Gastrocnemius medialis (tissue), 4 donors: ENCODE measurements around the gene RICTOR.

Experiments used
- POLR2A ChIP-seq, 2 donors: fragments of 450-650 bp; IDR thresholded peaks; one replicate each; pipeline ENCODE4 v1.6.1; 2017; ENCODE audit warnings: antibody characterized with exemption in 2 of 2, mild to moderate bottlenecking in 2 of 2, moderate library complexity in 2 of 2
- TF ChIP-seq, protein P1 (sequence below), 5 experiments: fragments of 450-650 bp in 3 of 5; fragments of 200-600 bp in 2 of 5; sonication (generic) in 2 of 5; IDR thresholded peaks in 4 of 5; conservative IDR thresholded peaks in 1 of 5; 1 replicate in 4 of 5; 2 replicates in 1 of 5; pipeline ENCODE4 v1.5.1; 2016 to 2019; ENCODE audit warnings: antibody characterized with exemption in 5 of 5, mild to moderate bottlenecking in 3 of 5, moderate library complexity in 3 of 5

DNA sequence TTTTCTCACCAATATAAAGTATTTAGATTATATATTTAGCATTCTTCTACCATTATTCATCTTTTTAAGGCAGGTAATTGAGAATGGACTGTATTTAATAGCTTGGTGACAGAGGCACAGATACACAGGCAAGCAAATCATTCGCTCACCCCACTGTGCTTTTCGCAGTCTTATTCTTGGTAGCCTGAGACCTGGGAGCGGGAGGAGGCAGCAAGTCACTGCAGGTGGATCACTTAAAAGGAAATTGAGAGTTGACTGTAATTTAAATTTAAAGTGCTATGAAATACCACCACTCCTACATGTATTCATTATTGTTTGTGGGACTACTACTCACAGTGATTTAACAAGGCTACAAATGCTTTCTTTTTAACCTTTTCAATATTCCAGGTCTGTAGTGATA lies 9.7 kb downstream of the RICTOR start:
- no peak for TF ChIP-seq POLR2A (IDR thresholded peaks at IDR 0.05)
- TF ChIP-seq, protein P1, sequence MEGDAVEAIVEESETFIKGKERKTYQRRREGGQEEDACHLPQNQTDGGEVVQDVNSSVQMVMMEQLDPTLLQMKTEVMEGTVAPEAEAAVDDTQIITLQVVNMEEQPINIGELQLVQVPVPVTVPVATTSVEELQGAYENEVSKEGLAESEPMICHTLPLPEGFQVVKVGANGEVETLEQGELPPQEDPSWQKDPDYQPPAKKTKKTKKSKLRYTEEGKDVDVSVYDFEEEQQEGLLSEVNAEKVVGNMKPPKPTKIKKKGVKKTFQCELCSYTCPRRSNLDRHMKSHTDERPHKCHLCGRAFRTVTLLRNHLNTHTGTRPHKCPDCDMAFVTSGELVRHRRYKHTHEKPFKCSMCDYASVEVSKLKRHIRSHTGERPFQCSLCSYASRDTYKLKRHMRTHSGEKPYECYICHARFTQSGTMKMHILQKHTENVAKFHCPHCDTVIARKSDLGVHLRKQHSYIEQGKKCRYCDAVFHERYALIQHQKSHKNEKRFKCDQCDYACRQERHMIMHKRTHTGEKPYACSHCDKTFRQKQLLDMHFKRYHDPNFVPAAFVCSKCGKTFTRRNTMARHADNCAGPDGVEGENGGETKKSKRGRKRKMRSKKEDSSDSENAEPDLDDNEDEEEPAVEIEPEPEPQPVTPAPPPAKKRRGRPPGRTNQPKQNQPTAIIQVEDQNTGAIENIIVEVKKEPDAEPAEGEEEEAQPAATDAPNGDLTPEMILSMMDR (IDR thresholded peaks at IDR 0.05 in 4 of 5, conservative IDR thresholded peaks at IDR 0.05 in 1 of 5) = no peak
